Neutrophil (primary cell): ENCODE measurements around the gene DDIT3.
"Not testable (repeated sequence)": the region's sequence is repeated elsewhere in the genome, so short reads cannot be mapped to it uniquely, and the experiment has no call there.

ENCODE experiments used
- H3K27ac ChIP-seq: fragments of 200-600 bp; sonication (generic); 2 replicates; pipeline ENCODE4 v1.5.1; 2016; ENCODE audit warnings: mild to moderate bottlenecking, moderate library complexity
- H3K27me3 ChIP-seq: fragments of 200-600 bp; sonication (generic); 2 replicates; pipeline ENCODE4 v1.6.0; 2016; ENCODE audit warnings: mild to moderate bottlenecking
- H3K36me3 ChIP-seq: fragments of 200-600 bp; sonication (generic); 2 replicates; pipeline ENCODE4 v1.5.1; 2017
- H3K4me1 ChIP-seq, 2 experiments: fragments of 200-600 bp in 1 of 2; sonication (generic) in 1 of 2; 1 replicate in 1 of 2; 2 replicates in 1 of 2; pipeline versions ENCODE4 v1.5.1 to v1.6.1; 2013 to 2016; ENCODE audit warnings: low read depth in 1 of 2, low read length in 1 of 2, mild to moderate bottlenecking in 1 of 2, moderate library complexity in 1 of 2; ENCODE audit not compliant: control insufficient read depth in 1 of 2, insufficient read depth in 1 of 2
- H3K4me3 ChIP-seq, 2 experiments: fragments of 200-600 bp in 1 of 2; sonication (generic) in 1 of 2; 1 replicate in 1 of 2; 2 replicates in 1 of 2; pipeline ENCODE4 v1.5.1; 2013 to 2016; ENCODE audit warnings: low read depth in 1 of 2, low read length in 1 of 2, mild to moderate bottlenecking in 1 of 2, moderate library complexity in 1 of 2
- H3K9me3 ChIP-seq: fragments of 200-600 bp; sonication (generic); 2 replicates; pipeline ENCODE4 v1.5.1; 2016
- TF ChIP-seq, protein P1 (sequence below): fragments of 200-600 bp; sonication (generic); IDR thresholded peaks from 2 replicates; pipeline ENCODE4 v1.5.1; 2016; ENCODE audit warnings: antibody characterized with exemption

Gene DDIT3

DNA sequence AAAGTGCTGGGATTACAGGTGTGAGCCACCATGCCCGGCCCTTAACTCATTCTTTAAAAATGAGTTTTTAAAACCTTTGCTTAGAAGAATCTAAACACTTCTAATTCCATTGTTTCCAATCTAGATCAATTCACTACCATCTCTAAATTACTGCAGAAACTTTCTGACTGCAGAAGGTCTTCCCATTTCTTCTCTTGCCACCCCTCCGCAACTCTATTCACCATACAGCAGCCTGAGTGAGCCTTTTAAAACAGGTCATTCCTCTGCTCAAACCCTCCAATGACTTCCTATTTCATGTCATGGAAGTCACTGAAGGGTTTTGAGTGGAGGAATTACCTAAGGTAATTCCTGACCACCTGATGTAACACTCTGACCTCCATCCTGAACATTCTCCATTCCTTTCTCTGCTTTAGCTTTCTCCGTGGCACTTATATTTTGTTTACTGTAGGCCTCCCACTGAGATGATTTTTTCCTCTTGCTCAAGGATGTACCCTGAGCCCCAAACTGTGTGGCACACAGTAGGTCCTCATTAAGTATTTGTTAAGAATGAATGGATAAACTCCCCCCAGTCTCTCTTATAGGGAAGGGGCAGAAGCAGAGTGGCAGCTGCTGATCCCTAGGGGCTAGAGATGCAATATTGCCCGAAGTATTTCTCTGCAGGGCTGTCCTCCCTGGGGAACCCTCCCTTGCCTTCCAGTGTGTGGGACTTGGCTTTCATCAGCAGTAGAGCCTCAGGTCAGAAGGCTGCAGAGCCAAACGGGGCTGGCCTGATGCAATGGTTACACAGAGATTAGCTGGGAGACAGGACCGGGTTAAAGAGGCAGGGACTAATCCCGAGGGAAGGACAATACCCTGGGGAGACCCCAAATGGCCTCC lies 1.2 kb downstream of the DDIT3 start:
- H3K4me1 ChIP-seq = peaks cover 43 to 46% of the 10 kb centered on the region in 2 experiments
- H3K27me3 ChIP-seq = no peaks in the 10 kb centered on the region
- H3K36me3 ChIP-seq = peaks cover 48% of the 10 kb centered on the region
- TF ChIP-seq, protein P1, sequence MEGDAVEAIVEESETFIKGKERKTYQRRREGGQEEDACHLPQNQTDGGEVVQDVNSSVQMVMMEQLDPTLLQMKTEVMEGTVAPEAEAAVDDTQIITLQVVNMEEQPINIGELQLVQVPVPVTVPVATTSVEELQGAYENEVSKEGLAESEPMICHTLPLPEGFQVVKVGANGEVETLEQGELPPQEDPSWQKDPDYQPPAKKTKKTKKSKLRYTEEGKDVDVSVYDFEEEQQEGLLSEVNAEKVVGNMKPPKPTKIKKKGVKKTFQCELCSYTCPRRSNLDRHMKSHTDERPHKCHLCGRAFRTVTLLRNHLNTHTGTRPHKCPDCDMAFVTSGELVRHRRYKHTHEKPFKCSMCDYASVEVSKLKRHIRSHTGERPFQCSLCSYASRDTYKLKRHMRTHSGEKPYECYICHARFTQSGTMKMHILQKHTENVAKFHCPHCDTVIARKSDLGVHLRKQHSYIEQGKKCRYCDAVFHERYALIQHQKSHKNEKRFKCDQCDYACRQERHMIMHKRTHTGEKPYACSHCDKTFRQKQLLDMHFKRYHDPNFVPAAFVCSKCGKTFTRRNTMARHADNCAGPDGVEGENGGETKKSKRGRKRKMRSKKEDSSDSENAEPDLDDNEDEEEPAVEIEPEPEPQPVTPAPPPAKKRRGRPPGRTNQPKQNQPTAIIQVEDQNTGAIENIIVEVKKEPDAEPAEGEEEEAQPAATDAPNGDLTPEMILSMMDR = no peak
- peak overlapping the region; percentile 100 for H3K27ac ChIP-seq
- H3K9me3 ChIP-seq = no peaks in the 10 kb centered on the region
- H3K4me3 ChIP-seq = peak overlapping the region; percentile 78 to 98

DNA sequence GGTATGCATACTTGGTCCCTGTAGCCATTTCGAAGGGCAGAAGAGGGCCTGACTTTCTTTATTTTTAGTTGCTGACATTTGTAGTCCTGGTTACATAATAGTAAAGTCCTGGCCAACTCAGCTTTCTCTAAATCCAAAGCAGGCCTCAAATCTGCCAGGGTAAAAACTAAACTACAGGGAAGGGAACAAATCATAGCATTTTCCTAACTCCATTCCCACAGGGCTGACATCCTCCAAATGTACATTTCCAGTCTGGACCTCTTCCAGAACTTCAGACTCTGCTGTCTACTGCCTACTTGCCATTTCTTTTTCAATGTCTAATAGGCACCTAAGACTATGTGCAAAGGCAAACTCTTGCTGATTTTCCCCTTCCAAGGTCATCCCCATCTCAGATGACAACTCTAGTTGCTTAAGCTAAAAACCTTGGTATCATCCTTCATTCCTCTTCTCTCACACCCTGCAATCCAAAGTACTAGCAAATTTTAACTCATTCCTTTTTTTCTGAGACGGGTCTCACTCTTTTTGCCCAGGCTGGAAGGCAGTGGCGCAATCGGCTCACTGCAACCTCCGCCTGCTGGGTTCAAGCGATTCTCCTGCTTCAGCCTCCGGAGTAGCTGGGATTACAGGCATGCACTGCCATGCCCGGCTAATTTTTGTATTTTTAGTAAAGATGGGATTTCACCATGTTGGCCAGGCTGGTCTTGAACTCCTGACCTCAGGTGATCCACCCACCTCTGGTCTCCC lies 2.0 kb downstream of the DDIT3 start:
- Histone ChIP-seq H3K27ac (peak overlapping the region; percentile 100), H3K4me3 (peak overlapping the region; percentile 78 to 98), H3K27me3 (no peaks in the 10 kb centered on the region), H3K4me1 (peaks cover 35 to 37% of the 10 kb centered on the region in 2 experiments), H3K36me3 (peaks cover 54% of the 10 kb centered on the region), H3K9me3 (no peaks in the 10 kb centered on the region)
- TF ChIP-seq, protein P1 = no peak

DNA sequence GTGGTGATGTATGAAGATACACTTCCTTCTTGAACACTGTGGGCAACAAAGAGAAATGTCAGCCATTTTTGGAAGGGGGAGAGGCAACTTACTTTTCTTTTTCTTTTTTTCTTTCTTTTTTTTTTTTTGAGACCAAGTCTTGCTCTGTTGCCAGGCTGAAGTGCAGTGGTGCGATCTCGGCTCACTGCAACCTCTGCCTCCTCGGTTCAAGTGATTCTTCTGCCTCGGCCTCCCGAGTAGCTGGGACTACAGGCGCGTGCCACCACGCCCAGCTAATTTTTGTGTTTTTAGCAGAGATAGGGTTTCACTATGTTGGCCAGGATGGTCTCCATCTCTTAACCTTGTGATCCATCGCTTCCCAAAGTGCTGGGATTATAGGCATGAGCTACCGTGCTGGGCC lies 2.6 kb downstream of the DDIT3 start:
- Histone ChIP-seq H3K36me3 (peaks cover 61% of the 10 kb centered on the region), H3K4me1 (peaks cover 33 to 35% of the 10 kb centered on the region in 2 experiments), H3K27ac (peak overlapping the region; percentile 100)
- H3K4me3 ChIP-seq, H3K27me3 ChIP-seq, H3K9me3 ChIP-seq: not testable (repeated sequence)

DNA sequence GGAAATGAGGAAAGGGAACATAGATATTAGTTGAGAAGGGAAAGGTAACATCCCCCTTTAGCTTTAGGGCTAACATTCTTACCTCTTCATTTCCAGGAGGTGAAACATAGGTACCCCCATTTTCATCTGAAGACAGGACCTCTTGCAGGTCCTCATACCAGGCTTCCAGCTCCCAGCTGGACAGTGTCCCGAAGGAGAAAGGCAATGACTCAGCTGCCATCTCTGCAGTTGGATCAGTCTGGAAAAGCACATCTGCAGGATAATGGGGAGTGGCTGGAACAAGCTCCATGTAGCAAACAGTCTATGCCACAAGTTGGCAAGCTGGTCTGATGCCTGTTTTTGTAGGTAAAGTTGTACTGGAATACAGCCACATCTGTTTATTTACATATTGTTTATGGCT lies 3.1 kb downstream of the DDIT3 start:
- no peak overlapping the region for H3K4me3 ChIP-seq
- TF ChIP-seq, protein P1 = no peak
- peak overlapping the region; percentile 100 for H3K27ac ChIP-seq
- no peaks in the 10 kb centered on the region for H3K9me3 ChIP-seq
- peaks cover 66% of the 10 kb centered on the region for H3K36me3 ChIP-seq
- H3K27me3 ChIP-seq = no peaks in the 10 kb centered on the region
- H3K4me1 ChIP-seq = peaks cover 30 to 34% of the 10 kb centered on the region in 2 experiments

DNA sequence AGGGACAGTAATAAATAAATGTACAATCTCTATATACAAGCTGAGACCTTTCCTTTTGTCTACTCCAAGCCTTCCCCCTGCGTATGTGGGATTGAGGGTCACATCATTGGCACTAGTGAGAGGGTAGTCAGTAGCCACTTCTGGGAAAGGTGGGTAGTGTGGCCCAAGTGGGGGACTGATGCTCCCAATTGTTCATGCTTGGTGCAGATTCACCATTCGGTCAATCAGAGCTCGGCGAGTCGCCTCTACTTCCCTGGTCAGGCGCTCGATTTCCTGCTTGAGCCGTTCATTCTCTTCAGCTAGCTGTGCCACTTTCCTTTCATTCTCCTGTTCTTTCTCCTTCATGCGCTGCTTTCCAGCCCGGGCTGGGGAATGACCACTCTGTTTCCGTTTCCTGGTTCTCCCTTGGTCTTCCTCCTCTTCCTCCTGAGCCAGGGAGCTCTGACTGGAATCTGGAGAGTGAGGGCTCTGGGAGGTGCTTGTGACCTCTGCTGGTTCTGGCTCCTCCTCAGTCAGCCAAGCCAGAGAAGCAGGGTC lies 3.6 kb downstream of the DDIT3 start:
- H3K36me3 ChIP-seq = peaks cover 71% of the 10 kb centered on the region
- H3K27ac ChIP-seq = peak overlapping the region; percentile 100
- H3K9me3 ChIP-seq = no peaks in the 10 kb centered on the region
- H3K4me1 ChIP-seq = peaks cover 25 to 29% of the 10 kb centered on the region in 2 experiments
- TF ChIP-seq, protein P1 = no peak
- H3K27me3 ChIP-seq = no peaks in the 10 kb centered on the region
- H3K4me3 ChIP-seq = no peak overlapping the region
